Measurements from ENCODE around the gene ZNF181.
"Not testable (repeated sequence)": the region's sequence is repeated elsewhere in the genome, so short reads cannot be mapped to it uniquely, and the experiment has no call there.

Gene ZNF181

DNA sequence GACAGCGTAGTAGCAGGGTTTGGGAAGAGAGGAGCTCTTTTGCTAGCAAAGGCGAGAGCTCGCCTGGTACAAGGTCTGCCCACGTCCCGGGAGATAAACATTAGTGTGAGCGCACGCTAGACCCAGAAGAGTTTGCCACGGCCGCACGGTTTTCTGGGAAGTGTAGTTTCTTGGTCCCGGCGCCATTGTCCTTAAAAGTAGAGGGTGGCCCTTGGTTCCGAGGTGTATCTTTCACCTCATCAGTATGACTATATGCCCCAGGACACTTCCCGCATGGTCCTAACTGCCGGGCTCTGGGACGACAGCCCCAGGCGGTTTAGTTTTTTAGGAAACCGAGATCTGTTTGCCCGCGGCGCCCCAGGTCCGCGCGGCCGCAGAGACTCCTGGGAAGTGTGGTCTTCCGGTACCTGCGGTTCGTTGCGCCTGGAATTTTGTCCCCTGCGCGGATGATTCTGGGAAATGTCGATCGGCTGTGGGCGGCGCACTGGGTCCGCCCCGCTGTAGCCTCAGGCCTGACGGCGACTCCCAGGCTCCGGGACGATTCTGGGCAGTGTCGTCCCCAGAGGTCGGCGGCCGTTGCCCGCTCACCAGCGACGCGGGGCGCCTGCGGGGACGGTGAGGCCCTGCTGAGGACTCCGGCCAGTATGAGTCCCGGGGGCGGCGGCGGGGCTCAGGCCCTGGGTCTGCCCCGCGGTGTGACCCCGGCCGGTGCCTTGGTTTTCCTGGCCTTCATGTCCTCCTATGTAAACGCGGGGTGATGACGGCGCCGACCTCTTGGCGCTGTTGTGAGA is at the start of gene ZNF181:
TSS of gene ZNF181 (plus strand) at position 498 of the 791 bp plus-strand sequence. CDS start 795 bp downstream, outside the sequence.
- peak; percentile 89 for DNase-seq

DNA sequence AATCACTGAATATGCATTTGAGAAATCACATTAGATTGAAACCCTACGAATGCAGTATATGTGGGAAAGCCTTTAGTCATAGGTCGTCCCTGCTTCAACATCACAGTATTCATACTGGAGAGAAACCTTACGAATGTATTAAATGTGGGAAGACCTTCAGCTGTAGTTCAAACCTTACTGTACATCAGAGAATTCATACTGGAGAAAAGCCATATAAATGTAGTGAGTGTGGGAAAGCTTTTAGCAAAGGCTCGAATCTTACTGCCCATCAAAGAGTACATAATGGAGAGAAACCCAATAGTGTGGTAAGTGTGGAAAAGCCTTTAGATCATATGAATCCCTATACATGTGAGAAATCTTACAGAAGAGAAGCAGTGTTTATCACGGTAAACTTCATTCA is 48.8 kb upstream of the ZNF181 start:
- not testable (repeated sequence) for DNase-seq

- DNase-seq = no peak
Measured at GRCh38 chr19:34686455-34686854, 47.6 kb upstream of the ZNF181 start.

GRCh38 chr19:34687348-34687747 is 46.7 kb upstream of the ZNF181 start:
- DNase-seq = no peak

DNA sequence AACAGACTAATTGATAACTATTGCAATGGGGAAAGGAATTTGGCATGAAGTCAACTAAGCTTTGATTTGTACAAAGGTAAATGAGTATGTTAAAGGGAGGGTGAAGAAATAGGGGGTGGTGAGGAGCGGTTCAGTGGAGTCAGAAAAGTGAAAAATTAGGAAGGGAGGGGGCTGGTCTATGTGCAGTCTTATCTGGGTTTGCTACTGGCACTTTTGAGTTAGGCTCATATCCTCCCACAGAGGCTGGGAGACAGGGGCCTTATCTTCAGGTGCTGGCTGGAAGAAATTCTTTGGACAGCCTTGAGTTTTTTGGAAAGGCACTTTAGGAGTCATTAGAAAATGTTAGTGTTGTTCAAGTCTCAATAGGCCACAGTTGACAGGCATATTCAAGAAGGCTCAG is 45.5 kb upstream of the ZNF181 start:
- no peak for DNase-seq

DNA sequence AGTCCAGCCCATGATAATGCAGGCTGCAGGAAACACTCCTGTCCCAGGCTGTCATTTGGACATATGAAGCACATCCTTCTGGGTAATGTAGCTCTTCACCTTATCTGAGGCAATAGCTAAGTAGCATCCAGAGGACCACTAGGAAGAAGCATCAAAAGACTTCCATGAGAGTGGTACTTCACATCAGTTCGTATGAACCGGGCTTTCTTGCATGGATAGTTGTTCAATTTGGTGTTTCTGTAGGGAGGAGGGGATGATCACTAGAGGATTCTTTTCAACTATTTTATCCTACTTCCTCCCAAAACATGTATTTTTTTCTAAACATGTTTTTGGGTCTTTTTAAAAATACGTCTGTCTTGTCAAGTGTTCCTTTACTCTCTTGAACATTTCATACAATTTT is 43.7 kb upstream of the ZNF181 start:
- no peak for DNase-seq

- DNase-seq = no peak
Measured at GRCh38 chr19:34692549-34692948, 41.5 kb upstream of the ZNF181 start.

- DNase-seq = no peak
Measured at GRCh38 chr19:34707661-34708060, 26.4 kb upstream of the ZNF181 start.

GRCh38 chr19:34711890-34712289 is 22.2 kb upstream of the ZNF181 start:
- no peak for DNase-seq

- peak; percentile 61 for DNase-seq
Measured at GRCh38 chr19:34712395-34713261, 21.4 kb upstream of the ZNF181 start.

DNA sequence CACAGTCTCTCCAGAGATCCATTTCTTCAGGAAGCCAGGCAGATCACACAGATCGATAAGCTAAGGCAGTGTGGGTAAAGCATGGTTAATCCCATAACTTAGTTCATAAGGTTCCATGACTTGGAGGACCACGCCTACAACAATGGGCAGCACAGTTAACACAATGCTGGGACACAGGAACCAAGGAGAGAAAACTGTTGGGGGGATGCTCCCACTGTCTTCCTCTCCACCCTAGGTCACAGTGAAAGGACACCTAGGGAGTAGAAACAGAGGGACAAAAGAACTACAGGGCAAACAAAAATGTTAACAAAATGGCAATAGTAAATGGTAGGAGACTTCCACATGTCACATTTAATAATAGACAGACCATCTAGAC is 20.8 kb upstream of the ZNF181 start:
- DNase-seq = no peak

DNA sequence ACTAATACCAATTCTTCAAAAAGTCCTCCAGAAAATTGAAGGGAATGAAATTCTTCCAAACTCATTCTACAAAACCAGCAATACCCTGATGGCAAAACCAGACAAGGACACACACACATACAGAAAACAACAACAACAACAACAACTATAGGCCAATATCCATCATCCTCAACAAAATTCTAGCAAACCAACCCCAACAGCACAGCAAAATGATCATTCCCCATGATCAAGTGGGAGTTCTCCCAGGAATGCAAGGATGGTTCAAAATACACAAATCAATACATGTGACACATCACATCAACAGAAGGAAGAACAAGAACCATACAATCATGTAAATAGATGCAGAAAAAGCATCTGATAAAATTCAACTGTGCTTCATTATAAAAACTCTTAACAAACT is 18.7 kb upstream of the ZNF181 start:
- no peak for DNase-seq

- DNase-seq = no peak
Measured at GRCh38 chr19:34722353-34722752, 11.7 kb upstream of the ZNF181 start.

- DNase-seq = no peak
Measured at GRCh38 chr19:34725400-34725799, 8.6 kb upstream of the ZNF181 start.

GRCh38 chr19:34731019-34731829 is 2.8 kb upstream of the ZNF181 start:
- no peak for DNase-seq

- no peak for DNase-seq
Measured at GRCh38 chr19:34731964-34732363, 2.1 kb upstream of the ZNF181 start.

- DNase-seq = no peak
Measured at GRCh38 chr19:34732612-34733211, 1.3 kb upstream of the ZNF181 start.

DNA sequence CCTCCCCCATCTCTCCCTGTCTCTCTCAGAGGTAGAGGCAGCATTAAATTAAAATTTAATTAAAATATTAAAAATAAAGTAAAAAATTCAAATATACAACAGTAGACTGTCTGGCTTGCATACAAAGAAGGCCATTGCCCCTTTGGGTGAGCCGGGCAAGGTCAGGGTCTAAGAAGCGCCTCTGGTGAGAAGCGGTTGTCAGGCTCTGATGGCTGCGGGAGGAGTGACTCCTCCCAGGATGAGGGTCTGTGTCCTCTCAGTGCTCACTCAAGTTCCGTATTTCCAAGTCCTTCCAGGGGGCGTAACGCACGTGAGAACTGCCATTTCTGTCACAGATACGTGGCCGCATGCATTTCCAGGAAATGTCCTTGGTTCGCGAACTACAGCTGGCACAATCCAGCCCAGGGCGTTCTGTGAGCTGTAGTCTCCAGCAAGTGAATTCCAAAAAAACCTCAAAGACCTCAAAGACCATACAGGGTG is 737 bp upstream of the ZNF181 start:
- DNase-seq = no peak

DNA sequence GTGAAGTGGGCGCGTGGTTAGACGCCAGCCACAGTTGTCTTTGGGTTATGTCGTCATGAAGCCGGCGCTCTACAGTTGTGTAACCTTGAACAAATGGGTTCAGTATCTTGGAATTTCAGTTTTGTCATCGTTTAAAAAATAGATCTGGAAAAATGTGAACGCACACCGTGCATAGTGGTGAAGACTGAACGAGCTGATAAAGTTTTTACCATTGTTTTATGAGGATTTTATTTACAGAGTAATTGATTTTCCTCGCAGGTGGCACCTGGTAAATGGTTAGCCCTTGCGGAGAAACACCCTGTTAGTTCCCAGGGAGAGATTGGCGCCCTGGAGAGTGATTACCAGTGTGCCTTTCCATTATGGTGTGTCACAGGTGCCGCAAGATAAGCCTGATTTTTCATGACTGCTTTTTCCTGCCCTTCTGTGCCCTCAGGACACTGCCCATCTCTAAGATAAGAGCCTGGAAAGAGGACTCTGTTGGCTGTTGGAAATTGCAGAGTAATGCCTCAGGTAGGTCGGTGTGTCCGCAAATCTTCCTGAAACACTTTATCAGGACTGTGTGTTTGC is 577 bp downstream of the ZNF181 start:
- DNase-seq = peak; percentile 79

- no peak for DNase-seq
Measured at GRCh38 chr19:34744896-34745690, 11.1 kb downstream of the ZNF181 start.

DNA sequence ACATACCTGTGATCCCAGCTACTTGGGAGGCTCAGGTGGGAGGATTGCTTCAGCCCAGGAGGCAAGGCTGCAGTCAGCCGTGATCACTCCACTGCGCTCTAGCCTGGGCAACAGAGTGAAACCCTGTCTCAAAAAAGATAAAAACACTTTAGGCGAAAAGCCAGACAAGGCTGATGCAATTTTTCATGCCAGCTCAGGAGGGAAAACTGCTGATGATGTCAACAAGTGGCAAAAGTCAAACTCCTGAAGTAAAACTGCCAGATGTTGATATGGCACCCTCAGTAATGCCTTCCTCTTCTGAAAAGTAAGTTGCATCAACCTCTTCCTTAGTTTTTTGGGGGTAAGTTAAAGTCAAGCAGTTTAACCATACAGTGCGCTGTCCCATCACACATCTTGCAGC is 23.4 kb downstream of the ZNF181 start:
- no peak for DNase-seq
